ENCODE measurements around the gene KLF11.

Gene KLF11

GRCh38 chr2:10072656-10073480, 29.5 kb downstream of the KLF11 start:
- no peak overlapping the region for H3K4me3 ChIP-seq (ENCODE audit: low read length)
- TF ChIP-seq CTCF (IDR thresholded peaks at IDR 0.05; ENCODE audit: insufficient read depth, low read depth, low read length, missing control alignments), result peak; percentile 95
- DNase-seq (ENCODE audit: low read depth), result peak; percentile 88

GRCh38 chr2:10073706-10074105, 30.4 kb downstream of the KLF11 start:
- no peak overlapping the region for H3K4me3 ChIP-seq (ENCODE audit: low read length)
- DNase-seq (ENCODE audit: low read depth), result no peak
- no peak for TF ChIP-seq CTCF (IDR thresholded peaks at IDR 0.05; ENCODE audit: insufficient read depth, low read depth, low read length, missing control alignments)

GRCh38 chr2:10075101-10075500, 31.8 kb downstream of the KLF11 start:
- TF ChIP-seq CTCF (IDR thresholded peaks at IDR 0.05; ENCODE audit: insufficient read depth, low read depth, low read length, missing control alignments), result no peak
- no peak overlapping the region for H3K4me3 ChIP-seq (ENCODE audit: low read length)
- DNase-seq (ENCODE audit: low read depth), result no peak

- no peak for TF ChIP-seq CTCF (IDR thresholded peaks at IDR 0.05; ENCODE audit: insufficient read depth, low read depth, low read length, missing control alignments)
- no peak for DNase-seq (ENCODE audit: low read depth)
- no peak overlapping the region for H3K4me3 ChIP-seq (ENCODE audit: low read length)
Measured at GRCh38 chr2:10075571-10076209, 32.3 kb downstream of the KLF11 start.

- no peak for TF ChIP-seq CTCF (IDR thresholded peaks at IDR 0.05; ENCODE audit: insufficient read depth, low read depth, low read length, missing control alignments)
- H3K4me3 ChIP-seq (ENCODE audit: low read length), result no peak overlapping the region
- no peak for DNase-seq (ENCODE audit: low read depth)
Measured at GRCh38 chr2:10076511-10076910, 33.2 kb downstream of the KLF11 start.

- DNase-seq (ENCODE audit: low read depth), result no peak
- no peak for TF ChIP-seq CTCF (IDR thresholded peaks at IDR 0.05; ENCODE audit: insufficient read depth, low read depth, low read length, missing control alignments)
- H3K4me3 ChIP-seq (ENCODE audit: low read length), result no peak overlapping the region
Measured at GRCh38 chr2:10076988-10077527, 33.7 kb downstream of the KLF11 start.

Data from epithelial cell of esophagus (primary cell).